ENCODE data around the gene SENP1.

SENP1 gene

DNA sequence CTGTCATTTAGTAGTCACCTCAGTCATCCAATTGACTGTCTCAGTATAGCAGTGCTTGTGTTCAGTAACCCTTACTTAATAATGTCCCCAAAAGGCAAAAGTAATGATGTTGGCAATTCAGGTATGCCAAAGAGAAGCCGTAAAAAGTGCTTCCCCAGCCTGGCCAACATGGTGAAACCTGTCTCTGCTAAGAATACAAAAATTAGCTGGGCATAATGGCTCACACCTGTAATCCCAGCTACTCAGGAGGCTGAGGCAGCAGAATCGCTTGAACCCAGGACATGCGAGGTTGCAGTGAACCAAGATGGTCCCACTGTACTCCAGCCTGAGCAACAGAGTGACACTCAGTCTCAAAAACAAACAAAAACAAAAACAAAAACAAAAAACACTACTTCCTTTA, 33.6 kb downstream of the SENP1 start:
- no peaks in the 10 kb centered on the region for H3K79me2 ChIP-seq (ENCODE audit: insufficient read depth, low read length)
- H3K9me3 ChIP-seq (ENCODE audit: insufficient read depth, low read length) = no peaks in the 10 kb centered on the region
- no peak overlapping the region for H3K9ac ChIP-seq (ENCODE audit: low read length)
- H3K27me3 ChIP-seq (ENCODE audit: low read length) = no peaks in the 10 kb centered on the region
- H3K36me3 ChIP-seq (ENCODE audit: low read length) = peaks cover 47% of the 10 kb centered on the region
- H3F3A ChIP-seq (ENCODE audit: insufficient read depth) = no peaks in the 10 kb centered on the region
- no peaks in the 10 kb centered on the region for H3K9me2 ChIP-seq (replicated peaks; ENCODE audit: insufficient read depth, low read length)
- no peak overlapping the region for H3K27ac ChIP-seq (ENCODE audit: low read depth, low read length)
- no peak overlapping the region for H3K4me2 ChIP-seq (ENCODE audit: low read depth, low read length, poor library complexity, severe bottlenecking)
- H2AFZ ChIP-seq (ENCODE audit: low read depth, low read length, severe bottlenecking) = no peak overlapping the region
- no peak overlapping the region for H3K4me3 ChIP-seq (ENCODE audit: insufficient read depth, low read length, poor library complexity, severe bottlenecking)
- no peaks in the 10 kb centered on the region for H4K20me1 ChIP-seq (ENCODE audit: low read depth, low read length)
- no peak for TF ChIP-seq CTCF (IDR thresholded peaks at IDR 0.05; ENCODE audit: insufficient read depth, low read length, poor library complexity, severe bottlenecking)

- no peak for TF ChIP-seq EZH2phosphoT487 (conservative IDR thresholded peaks at IDR 0.05; ENCODE audit: low read length)
- TF ChIP-seq CTCF (IDR thresholded peaks at IDR 0.05; ENCODE audit: insufficient read depth, low read length, poor library complexity, severe bottlenecking) = no peak
- peaks cover 48% of the 10 kb centered on the region for H3K36me3 ChIP-seq (ENCODE audit: low read length)
These were observed 34.1 kb downstream of the SENP1 start for GRCh38 chr12:48071808-48072207.

DNA sequence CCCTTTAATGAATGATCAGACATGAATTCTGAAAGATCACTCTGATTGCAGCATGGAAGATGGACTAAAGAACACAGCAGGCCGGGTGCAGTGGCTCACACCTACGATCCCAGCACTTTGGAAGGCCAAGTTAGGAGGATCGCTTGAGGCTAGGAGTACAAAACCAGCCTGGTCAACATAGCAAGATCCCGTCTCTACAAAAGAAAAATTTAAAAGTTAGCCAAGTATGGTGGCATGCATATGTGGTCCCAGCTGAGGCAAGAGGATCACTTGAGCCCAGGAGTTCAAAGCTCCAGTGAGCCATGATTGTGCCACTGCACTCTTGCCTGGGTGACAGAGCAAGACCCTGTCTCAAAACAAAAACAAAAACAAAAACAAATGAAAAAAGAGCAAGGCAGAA, 35.1 kb downstream of the SENP1 start:
- no peaks in the 10 kb centered on the region for H3K9me3 ChIP-seq (ENCODE audit: insufficient read depth, low read length)
- no peak overlapping the region for H3K4me2 ChIP-seq (ENCODE audit: low read depth, low read length, poor library complexity, severe bottlenecking)
- H2AFZ ChIP-seq (ENCODE audit: low read depth, low read length, severe bottlenecking) = no peak overlapping the region
- H3K9me2 ChIP-seq (replicated peaks; ENCODE audit: insufficient read depth, low read length) = no peaks in the 10 kb centered on the region
- H3K79me2 ChIP-seq (ENCODE audit: insufficient read depth, low read length) = no peaks in the 10 kb centered on the region
- peaks cover 54% of the 10 kb centered on the region for H3K36me3 ChIP-seq (ENCODE audit: low read length)
- no peaks in the 10 kb centered on the region for H4K20me1 ChIP-seq (ENCODE audit: low read depth, low read length)
- H3K9ac ChIP-seq (ENCODE audit: low read length) = no peak overlapping the region
- no peak for TF ChIP-seq CTCF (IDR thresholded peaks at IDR 0.05; ENCODE audit: insufficient read depth, low read length, poor library complexity, severe bottlenecking)
- no peak for TF ChIP-seq EZH2phosphoT487 (conservative IDR thresholded peaks at IDR 0.05; ENCODE audit: low read length)
- H3K27me3 ChIP-seq (ENCODE audit: low read length) = no peaks in the 10 kb centered on the region
- no peak overlapping the region for H3K27ac ChIP-seq (ENCODE audit: low read depth, low read length)
- no peaks in the 10 kb centered on the region for H3F3A ChIP-seq (ENCODE audit: insufficient read depth)
- no peak overlapping the region for H3K4me3 ChIP-seq (ENCODE audit: insufficient read depth, low read length, poor library complexity, severe bottlenecking)

More at GRCh38 chr12:48071808-48072207, 34.1 kb downstream of the SENP1 start:
- no peaks in the 10 kb centered on the region for H3F3A ChIP-seq (ENCODE audit: insufficient read depth)
- H3K9me3 ChIP-seq (ENCODE audit: insufficient read depth, low read length) = no peaks in the 10 kb centered on the region
- H3K27ac ChIP-seq (ENCODE audit: low read depth, low read length) = no peak overlapping the region
- H3K4me2 ChIP-seq (ENCODE audit: low read depth, low read length, poor library complexity, severe bottlenecking) = no peak overlapping the region
- H4K20me1 ChIP-seq (ENCODE audit: low read depth, low read length) = no peaks in the 10 kb centered on the region
- no peak overlapping the region for H3K9ac ChIP-seq (ENCODE audit: low read length)
- H2AFZ ChIP-seq (ENCODE audit: low read depth, low read length, severe bottlenecking) = no peak overlapping the region
- no peaks in the 10 kb centered on the region for H3K9me2 ChIP-seq (replicated peaks; ENCODE audit: insufficient read depth, low read length)
- no peaks in the 10 kb centered on the region for H3K79me2 ChIP-seq (ENCODE audit: insufficient read depth, low read length)
- H3K27me3 ChIP-seq (ENCODE audit: low read length) = no peaks in the 10 kb centered on the region
- no peak overlapping the region for H3K4me3 ChIP-seq (ENCODE audit: insufficient read depth, low read length, poor library complexity, severe bottlenecking)

GRCh38 chr12:48070033-48070432, 35.8 kb downstream of the SENP1 start:
- no peak overlapping the region for H3K9ac ChIP-seq (ENCODE audit: low read length)
- no peak overlapping the region for H3K27ac ChIP-seq (ENCODE audit: low read depth, low read length)
- H2AFZ ChIP-seq (ENCODE audit: low read depth, low read length, severe bottlenecking) = no peak overlapping the region
- H3K36me3 ChIP-seq (ENCODE audit: low read length) = peaks cover 61% of the 10 kb centered on the region
- no peak overlapping the region for H3K4me3 ChIP-seq (ENCODE audit: insufficient read depth, low read length, poor library complexity, severe bottlenecking)
- no peaks in the 10 kb centered on the region for H3F3A ChIP-seq (ENCODE audit: insufficient read depth)
- no peaks in the 10 kb centered on the region for H4K20me1 ChIP-seq (ENCODE audit: low read depth, low read length)
- H3K79me2 ChIP-seq (ENCODE audit: insufficient read depth, low read length) = no peaks in the 10 kb centered on the region
- TF ChIP-seq CTCF (IDR thresholded peaks at IDR 0.05; ENCODE audit: insufficient read depth, low read length, poor library complexity, severe bottlenecking) (no peak), EZH2phosphoT487 (conservative IDR thresholded peaks at IDR 0.05; ENCODE audit: low read length) (no peak)
- no peaks in the 10 kb centered on the region for H3K9me3 ChIP-seq (ENCODE audit: insufficient read depth, low read length)
- H3K4me2 ChIP-seq (ENCODE audit: low read depth, low read length, poor library complexity, severe bottlenecking) = no peak overlapping the region
- H3K27me3 ChIP-seq (ENCODE audit: low read length) = no peaks in the 10 kb centered on the region
- no peaks in the 10 kb centered on the region for H3K9me2 ChIP-seq (replicated peaks; ENCODE audit: insufficient read depth, low read length)

Measured in SU-DHL-6 (cell line).